Measurements from ENCODE around the gene GIPR.

Gene GIPR

GRCh38 chr19:45693106-45693788, 25.2 kb downstream of the GIPR start:
- H3K9ac ChIP-seq (ENCODE audit: insufficient read length, low read depth): peak overlapping the region; percentile 97
- H3K9me3 ChIP-seq (ENCODE audit: insufficient read depth, low read length): no peaks in the 10 kb centered on the region
- no peak for TF ChIP-seq SUZ12 (IDR thresholded peaks at IDR 0.05; ENCODE audit: extremely low read depth, insufficient read depth, insufficient read length)
- no peak for TF ChIP-seq YY1 (IDR thresholded peaks at IDR 0.05; ENCODE audit: insufficient read depth, insufficient read length)
- TF ChIP-seq ZNF274 (IDR thresholded peaks at IDR 0.05; ENCODE audit: low read depth, low read length): no peak
- no peaks in the 10 kb centered on the region for H3K27me3 ChIP-seq (ENCODE audit: insufficient read depth, insufficient read length)
- peak overlapping the region; percentile 88 for H3K4me3 ChIP-seq (ENCODE audit: insufficient read length, low read depth)
- peaks cover 42% of the 10 kb centered on the region for H3K36me3 ChIP-seq (ENCODE audit: insufficient read depth, insufficient read length, low read length)
- no peak for DNase-seq (ENCODE audit: low read depth, low spot score)
- peaks cover 2% of the 10 kb centered on the region for H3K4me1 ChIP-seq (ENCODE audit: insufficient read depth, insufficient read length)

- Histone ChIP-seq H3K4me1 (ENCODE audit: insufficient read depth, insufficient read length) (no peaks in the 10 kb centered on the region), H3K9ac (ENCODE audit: insufficient read length, low read depth) (no peak overlapping the region), H3K36me3 (ENCODE audit: insufficient read depth, insufficient read length, low read length) (peaks cover 31% of the 10 kb centered on the region), H3K9me3 (ENCODE audit: insufficient read depth, low read length) (no peaks in the 10 kb centered on the region), H3K4me3 (ENCODE audit: insufficient read length, low read depth) (no peak overlapping the region), H3K27me3 (ENCODE audit: insufficient read depth, insufficient read length) (no peaks in the 10 kb centered on the region)
- DNase-seq (ENCODE audit: low read depth, low spot score): no peak
- TF ChIP-seq SUZ12 (IDR thresholded peaks at IDR 0.05; ENCODE audit: extremely low read depth, insufficient read depth, insufficient read length): no peak
- TF ChIP-seq YY1 (IDR thresholded peaks at IDR 0.05; ENCODE audit: insufficient read depth, insufficient read length): no peak
- TF ChIP-seq ZNF274 (IDR thresholded peaks at IDR 0.05; ENCODE audit: low read depth, low read length): no peak
These were observed 33.7 kb downstream of the GIPR start for GRCh38 chr19:45701676-45702075.

GRCh38 chr19:45705115-45705514, 37.1 kb downstream of the GIPR start:
- Histone ChIP-seq H3K4me1 (ENCODE audit: insufficient read depth, insufficient read length) (no peaks in the 10 kb centered on the region), H3K9ac (ENCODE audit: insufficient read length, low read depth) (no peak overlapping the region), H3K9me3 (ENCODE audit: insufficient read depth, low read length) (no peaks in the 10 kb centered on the region), H3K36me3 (ENCODE audit: insufficient read depth, insufficient read length, low read length) (peaks cover 22% of the 10 kb centered on the region), H3K4me3 (ENCODE audit: insufficient read length, low read depth) (no peak overlapping the region), H3K27me3 (ENCODE audit: insufficient read depth, insufficient read length) (no peaks in the 10 kb centered on the region)
- no peak for TF ChIP-seq ZNF274 (IDR thresholded peaks at IDR 0.05; ENCODE audit: low read depth, low read length)
- no peak for TF ChIP-seq SUZ12 (IDR thresholded peaks at IDR 0.05; ENCODE audit: extremely low read depth, insufficient read depth, insufficient read length)
- TF ChIP-seq YY1 (IDR thresholded peaks at IDR 0.05; ENCODE audit: insufficient read depth, insufficient read length): no peak
- no peak for DNase-seq (ENCODE audit: low read depth, low spot score)

GRCh38 chr19:45705710-45706415, 37.8 kb downstream of the GIPR start:
- H3K4me3 ChIP-seq (ENCODE audit: insufficient read length, low read depth): no peak overlapping the region
- no peaks in the 10 kb centered on the region for H3K4me1 ChIP-seq (ENCODE audit: insufficient read depth, insufficient read length)
- peaks cover 23% of the 10 kb centered on the region for H3K36me3 ChIP-seq (ENCODE audit: insufficient read depth, insufficient read length, low read length)

GRCh38 chr19:45710356-45711130, 42.5 kb downstream of the GIPR start:
- TF ChIP-seq SUZ12 (IDR thresholded peaks at IDR 0.05; ENCODE audit: extremely low read depth, insufficient read depth, insufficient read length) (no peak), YY1 (IDR thresholded peaks at IDR 0.05; ENCODE audit: insufficient read depth, insufficient read length) (no peak), ZNF274 (IDR thresholded peaks at IDR 0.05; ENCODE audit: low read depth, low read length) (no peak)
- peaks cover 4% of the 10 kb centered on the region for H3K4me1 ChIP-seq (ENCODE audit: insufficient read depth, insufficient read length)
- H3K4me3 ChIP-seq (ENCODE audit: insufficient read length, low read depth): no peak overlapping the region
- H3K9ac ChIP-seq (ENCODE audit: insufficient read length, low read depth): no peak overlapping the region
- H3K36me3 ChIP-seq (ENCODE audit: insufficient read depth, insufficient read length, low read length): peaks cover 31% of the 10 kb centered on the region
- no peaks in the 10 kb centered on the region for H3K27me3 ChIP-seq (ENCODE audit: insufficient read depth, insufficient read length)
- no peaks in the 10 kb centered on the region for H3K9me3 ChIP-seq (ENCODE audit: insufficient read depth, low read length)
- DNase-seq (ENCODE audit: low read depth, low spot score): no peak

More at GRCh38 chr19:45705710-45706415, 37.8 kb downstream of the GIPR start:
- H3K9ac ChIP-seq (ENCODE audit: insufficient read length, low read depth): no peak overlapping the region
- H3K27me3 ChIP-seq (ENCODE audit: insufficient read depth, insufficient read length): no peaks in the 10 kb centered on the region
- DNase-seq (ENCODE audit: low read depth, low spot score): no peak
- no peaks in the 10 kb centered on the region for H3K9me3 ChIP-seq (ENCODE audit: insufficient read depth, low read length)
- TF ChIP-seq SUZ12 (IDR thresholded peaks at IDR 0.05; ENCODE audit: extremely low read depth, insufficient read depth, insufficient read length): no peak
- TF ChIP-seq YY1 (IDR thresholded peaks at IDR 0.05; ENCODE audit: insufficient read depth, insufficient read length): no peak
- no peak for TF ChIP-seq ZNF274 (IDR thresholded peaks at IDR 0.05; ENCODE audit: low read depth, low read length)

- no peak for DNase-seq (ENCODE audit: low read depth, low spot score)
- Histone ChIP-seq H3K36me3 (ENCODE audit: insufficient read depth, insufficient read length, low read length) (peaks cover 31% of the 10 kb centered on the region), H3K4me3 (ENCODE audit: insufficient read length, low read depth) (no peak overlapping the region), H3K9ac (ENCODE audit: insufficient read length, low read depth) (no peak overlapping the region), H3K27me3 (ENCODE audit: insufficient read depth, insufficient read length) (no peaks in the 10 kb centered on the region), H3K9me3 (ENCODE audit: insufficient read depth, low read length) (no peaks in the 10 kb centered on the region), H3K4me1 (ENCODE audit: insufficient read depth, insufficient read length) (peaks cover 4% of the 10 kb centered on the region)
- TF ChIP-seq SUZ12 (IDR thresholded peaks at IDR 0.05; ENCODE audit: extremely low read depth, insufficient read depth, insufficient read length): no peak
- TF ChIP-seq ZNF274 (IDR thresholded peaks at IDR 0.05; ENCODE audit: low read depth, low read length): no peak
- no peak for TF ChIP-seq YY1 (IDR thresholded peaks at IDR 0.05; ENCODE audit: insufficient read depth, insufficient read length)
These were observed 44.1 kb downstream of the GIPR start for GRCh38 chr19:45711851-45712698.
